ACC112 (cell line): ENCODE data around the gene TMEM164.
A peak's percentile ranks its signal among the peaks of the same experiment; 100 is the strongest.
"Not testable (repeated sequence)": the region's sequence is repeated elsewhere in the genome, so short reads cannot be mapped to it uniquely, and the experiment has no call there.

Source experiments
- H2AFZ ChIP-seq: fragments of 200-600 bp; sonication (generic); one replicate; pipeline ENCODE4 v1.6.0; 2017; ENCODE audit warnings: antibody characterized with exemption, low read length; ENCODE audit not compliant: unreplicated experiment
- H3K27ac ChIP-seq: fragments of 200-600 bp; sonication (generic); 2 replicates; pipeline ENCODE4 v1.5.1; 2014; ENCODE audit warnings: low read depth, mild to moderate bottlenecking, antibody characterized with exemption, low read length, moderate library complexity
- H3K27me3 ChIP-seq: fragments of 200-600 bp; sonication (generic); 2 replicates; pipeline ENCODE4 v1.6.1; 2014; ENCODE audit warnings: mild to moderate bottlenecking, antibody characterized with exemption, low read length, moderate library complexity, mixed read lengths; ENCODE audit not compliant: insufficient read depth
- H3K36me3 ChIP-seq: fragments of 200-600 bp; sonication (generic); 2 replicates; pipeline ENCODE4 v1.6.1; 2016; ENCODE audit warnings: mild to moderate bottlenecking, antibody characterized with exemption, low read length, moderate library complexity, mixed read lengths; ENCODE audit not compliant: insufficient read depth
- H3K4me1 ChIP-seq: fragments of 200-600 bp; sonication (generic); one replicate; pipeline ENCODE4 v1.6.1; 2016; ENCODE audit warnings: low read length, mixed read lengths; ENCODE audit not compliant: insufficient read depth, unreplicated experiment, control insufficient read depth
- H3K4me3 ChIP-seq: fragments of 200-600 bp; sonication (generic); 2 replicates; pipeline ENCODE4 v1.5.1; 2014; ENCODE audit warnings: mild to moderate bottlenecking, low read depth, low read length
- H3K79me2 ChIP-seq: fragments of 200-600 bp; sonication (generic); one replicate; pipeline ENCODE4 v1.6.0; 2016; ENCODE audit warnings: low read length; ENCODE audit not compliant: control insufficient read depth, unreplicated experiment, insufficient read depth

The TMEM164 gene

GRCh38 chrX:110002300-110003166 lies at the start of gene TMEM164:
TSS of gene TMEM164 (plus strand) at chrX:110003114. CDS start at chrX:110003775, 661 bp downstream.
- H3K36me3 ChIP-seq = no peaks in the 10 kb centered on the region
- no peaks in the 10 kb centered on the region for H3K27me3 ChIP-seq
- H3K27ac ChIP-seq = peak within 1 kb of the TSS; percentile 51; the same call in 1 of the 2 replicates
- peak within 1 kb of the TSS; percentile 85 for H2AFZ ChIP-seq
- H3K4me3 ChIP-seq = peak within 1 kb of the TSS; percentile 93
- H3K4me1 ChIP-seq = peaks cover 17% of the 10 kb centered on the region
- peaks cover 13% of the 10 kb centered on the region for H3K79me2 ChIP-seq

- H2AFZ ChIP-seq = peak overlapping the region; percentile 77
These were observed 48.6 kb upstream of the TMEM164 start for GRCh38 chrX:109954333-109954732.

GRCh38 chrX:109954955-109955354 lies 48.0 kb upstream of the TMEM164 start:
- Histone ChIP-seq H3K4me3 (no peak overlapping the region), H3K36me3 (no peaks in the 10 kb centered on the region), H2AFZ (no peak overlapping the region), H3K27me3 (no peaks in the 10 kb centered on the region), H3K4me1 (peaks cover 9% of the 10 kb centered on the region), H3K79me2 (no peaks in the 10 kb centered on the region), H3K27ac (peak overlapping the region; percentile 66; the same call in 1 of the 2 replicates)

More at GRCh38 chrX:109954333-109954732, 48.6 kb upstream of the TMEM164 start:
- peaks cover 9% of the 10 kb centered on the region for H3K4me1 ChIP-seq
- H3K79me2 ChIP-seq = no peaks in the 10 kb centered on the region
- H3K27me3 ChIP-seq = no peaks in the 10 kb centered on the region
- H3K36me3 ChIP-seq = no peaks in the 10 kb centered on the region
- no peak overlapping the region for H3K4me3 ChIP-seq
- peak overlapping the region; percentile 66 for H3K27ac ChIP-seq

- Histone ChIP-seq H3K4me1 (peaks cover 9% of the 10 kb centered on the region), H3K27me3 (no peaks in the 10 kb centered on the region), H3K4me3 (no peak overlapping the region), H2AFZ (no peak overlapping the region), H3K27ac (no peak overlapping the region), H3K36me3 (no peaks in the 10 kb centered on the region), H3K79me2 (no peaks in the 10 kb centered on the region)
These were observed 44.6 kb upstream of the TMEM164 start for GRCh38 chrX:109958266-109958665.

- Histone ChIP-seq H3K4me3 (no peak overlapping the region), H3K27me3 (no peaks in the 10 kb centered on the region), H2AFZ (no peak overlapping the region), H3K79me2 (no peaks in the 10 kb centered on the region), H3K36me3 (no peaks in the 10 kb centered on the region), H3K4me1 (no peaks in the 10 kb centered on the region), H3K27ac (no peak overlapping the region)
These were observed 43.5 kb upstream of the TMEM164 start for GRCh38 chrX:109959356-109959871.

GRCh38 chrX:109964390-109964789 lies 38.5 kb upstream of the TMEM164 start:
- Histone ChIP-seq H2AFZ (no peak overlapping the region), H3K27ac (no peak overlapping the region), H3K4me1 (peaks cover 10% of the 10 kb centered on the region), H3K36me3 (no peaks in the 10 kb centered on the region), H3K79me2 (no peaks in the 10 kb centered on the region), H3K4me3 (no peak overlapping the region), H3K27me3 (no peaks in the 10 kb centered on the region)

- no peak overlapping the region for H2AFZ ChIP-seq
- peaks cover 10% of the 10 kb centered on the region for H3K4me1 ChIP-seq
- H3K27me3 ChIP-seq = no peaks in the 10 kb centered on the region
- no peak overlapping the region for H3K27ac ChIP-seq
- no peaks in the 10 kb centered on the region for H3K79me2 ChIP-seq
- H3K36me3 ChIP-seq = no peaks in the 10 kb centered on the region
- no peak overlapping the region for H3K4me3 ChIP-seq
These were observed 36.7 kb upstream of the TMEM164 start for GRCh38 chrX:109966246-109966645.

GRCh38 chrX:109967156-109967555 lies 35.8 kb upstream of the TMEM164 start:
- Histone ChIP-seq H3K27me3 (no peaks in the 10 kb centered on the region), H3K79me2 (no peaks in the 10 kb centered on the region), H3K4me3 (no peak overlapping the region), H2AFZ (no peak overlapping the region), H3K4me1 (peaks cover 10% of the 10 kb centered on the region), H3K27ac (no peak overlapping the region), H3K36me3 (no peaks in the 10 kb centered on the region)

- not testable (repeated sequence) for H2AFZ ChIP-seq, H3K4me3 ChIP-seq, H3K79me2 ChIP-seq, H3K27me3 ChIP-seq, H3K27ac ChIP-seq, H3K36me3 ChIP-seq
- peaks cover 15% of the 10 kb centered on the region for H3K4me1 ChIP-seq
These were observed 32.1 kb upstream of the TMEM164 start for GRCh38 chrX:109970841-109971240.

- Histone ChIP-seq H3K27me3 (no peaks in the 10 kb centered on the region), H2AFZ (peak overlapping the region; percentile 38), H3K36me3 (no peaks in the 10 kb centered on the region)
These were observed 27.8 kb upstream of the TMEM164 start for GRCh38 chrX:109974906-109975655.

More at GRCh38 chrX:109974906-109975655, 27.8 kb upstream of the TMEM164 start:
- Histone ChIP-seq H3K79me2 (no peaks in the 10 kb centered on the region), H3K4me1 (peaks cover 6% of the 10 kb centered on the region), H3K27ac (peak overlapping the region; percentile 29; the same call in 1 of the 2 replicates), H3K4me3 (no peak overlapping the region)
